Esophagus muscularis mucosa (tissue), 3 donors: ENCODE results near the gene SHISA4.

Experiments
- CTCF ChIP-seq, 3 experiments: fragments of 200-600 bp in 2 of 3; fragments of 450-650 bp in 1 of 3; sonication (generic) in 2 of 3; IDR thresholded peaks; one replicate each; pipeline ENCODE4 v1.5.1; 2017 to 2019; ENCODE audit warnings: antibody characterized with exemption in 3 of 3, mild to moderate bottlenecking in 2 of 3, moderate library complexity in 1 of 3
- POLR2A ChIP-seq: fragments of 450-650 bp; IDR thresholded peaks from one replicate; pipeline ENCODE4 v1.6.1; 2017; ENCODE audit warnings: antibody characterized with exemption, moderate library complexity, mild to moderate bottlenecking, low read depth

- TF ChIP-seq CTCF (IDR thresholded peaks at IDR 0.05) (no peak), POLR2A (no peak)
Measured at GRCh38 chr1:201887116-201887866, 1.4 kb upstream of the SHISA4 start.
